SK-N-SH (cell line): ENCODE data around the gene CLDN15. TPM values are rescaled to one million over a fixed set of nuclear protein-coding genes. Genes with fewer than 3 reads are reported as not detected.

Experiments used
- CTCF ChIA-PET: fragments of 300-600, 350-600 bp; formaldehyde crosslinking; extraction: SDS; loops from one replicate; lab custom pipeline; 2021; lab: Yijun Ruan, JAX
- POLR2A ChIA-PET: fragments of 350-600 bp; sonication (Branson Sonifier 250); formaldehyde crosslinking; extraction: SDS; loops from one replicate; lab custom pipeline; 2020; ENCODE audit warnings: antibody characterized with exemption, inconsistent platforms; lab: Yijun Ruan, JAX
- DNase-seq: peaks from one replicate; pipeline ENCODE4 v3.0.0; 2012
- H2AFZ ChIP-seq: fragments of 200-600 bp; sonication (generic); 2 replicates; pipeline ENCODE4 v1.8.1; 2016; ENCODE audit warnings: antibody characterized with exemption, mild to moderate bottlenecking, low read depth
- H3F3A ChIP-seq: fragments of 200-600 bp; sonication (generic); replicated peaks from 2 replicates; pipeline ENCODE3; 2016; ENCODE audit warnings: antibody characterized with exemption, mild to moderate bottlenecking; ENCODE audit not compliant: insufficient read depth
- H3K27ac ChIP-seq, 2 experiments: fragments of 200-500 bp in 1 of 2; fragments of 200-600 bp in 1 of 2; sonication (Bioruptor generic) in 1 of 2; sonication (generic), shearing (Covaris generic) in 1 of 2; 2 replicates each; pipeline versions ENCODE4 v1.5.1 to v1.6.1; 2014 to 2016; ENCODE audit warnings: low read depth in 2 of 2, inconsistent platforms in 1 of 2, low read length in 1 of 2, mild to moderate bottlenecking in 1 of 2, mixed read lengths in 1 of 2
- H3K27me3 ChIP-seq: fragments of 200-600 bp; sonication (generic), shearing (Covaris generic); 2 replicates; pipeline ENCODE4 v1.6.1; 2016; ENCODE audit warnings: mixed run types; ENCODE audit not compliant: insufficient read depth
- H3K36me3 ChIP-seq, 2 experiments: fragments of 200-500 bp in 1 of 2; fragments of 200-600 bp in 1 of 2; sonication (Bioruptor generic) in 1 of 2; sonication (generic) in 1 of 2; replicated peaks in 1 of 2; 2 replicates each; pipeline versions ENCODE3 to v1.5.1; 2014 to 2016; ENCODE audit warnings: low read length in 1 of 2, mild to moderate bottlenecking in 1 of 2; ENCODE audit not compliant: insufficient read depth in 2 of 2, control insufficient read depth in 1 of 2
- H3K4me1 ChIP-seq, 2 experiments: fragments of 200-500 bp in 1 of 2; fragments of 200-600 bp in 1 of 2; sonication (Bioruptor generic) in 1 of 2; sonication (generic), shearing (Covaris generic) in 1 of 2; 2 replicates each; pipeline versions ENCODE4 v1.5.1 to v1.6.1; 2014 to 2016; ENCODE audit warnings: low read depth in 1 of 2, low read length in 1 of 2, mixed run types in 1 of 2; ENCODE audit not compliant: insufficient read depth in 2 of 2, control insufficient read depth in 1 of 2
- H3K4me2 ChIP-seq: fragments of 200-600 bp; sonication (generic), shearing (Covaris generic); 2 replicates; pipeline ENCODE4 v1.6.1; 2017; ENCODE audit warnings: mixed run types
- H3K4me3 ChIP-seq, 2 experiments: fragments of 200-500 bp in 1 of 2; fragments of 200-600 bp in 1 of 2; sonication (Bioruptor generic) in 1 of 2; sonication (generic), shearing (Covaris generic) in 1 of 2; 2 replicates each; pipeline versions ENCODE4 v1.5.1 to v1.8.1; 2014 to 2016; ENCODE audit warnings: low read depth in 2 of 2, inconsistent platforms in 1 of 2, low read length in 1 of 2, mild to moderate bottlenecking in 1 of 2, mixed read lengths in 1 of 2, moderate library complexity in 1 of 2
- H3K79me2 ChIP-seq: fragments of 200-600 bp; sonication (generic); 2 replicates; pipeline ENCODE4 v1.8.1; 2017; ENCODE audit warnings: mild to moderate bottlenecking; ENCODE audit not compliant: insufficient read depth
- H3K9ac ChIP-seq: fragments of 200-600 bp; sonication (generic); 2 replicates; pipeline ENCODE4 v1.6.1; 2017; ENCODE audit warnings: mixed run types
- H3K9me2 ChIP-seq: fragments of 200-600 bp; sonication (generic); 2 replicates; pipeline ENCODE4 v1.6.1; 2017; ENCODE audit warnings: mixed run types
- H3K9me3 ChIP-seq: fragments of 200-600 bp; sonication (generic); 2 replicates; pipeline ENCODE4 v1.6.1; 2017; ENCODE audit warnings: mixed run types, mild to moderate bottlenecking, moderate library complexity
- H4K20me1 ChIP-seq: fragments of 200-600 bp; sonication (generic); 2 replicates; pipeline ENCODE4 v1.6.1; 2017; ENCODE audit warnings: mild to moderate bottlenecking, mixed run types; ENCODE audit not compliant: insufficient read depth
- CTCF ChIP-seq: fragments of 200-600 bp; sonication (generic); IDR thresholded peaks from 2 replicates; pipeline ENCODE4 v1.6.1; 2017; ENCODE audit warnings: antibody characterized with exemption, mild to moderate bottlenecking, moderate library complexity
- ELF1 ChIP-seq: IDR thresholded peaks from 2 replicates; pipeline ENCODE4 v1.4.0; 2012
- EP300 ChIP-seq, 2 experiments: IDR thresholded peaks; 2 replicates each; pipeline versions ENCODE4 v1.4.0 to v1.6.1; 2012; ENCODE audit warnings: borderline replicate concordance in 1 of 2, low read depth in 1 of 2, low read length in 1 of 2
- FOSL2 ChIP-seq: IDR thresholded peaks from 2 replicates; pipeline ENCODE4 v1.4.0; 2012; ENCODE audit warnings: low read depth, mild to moderate bottlenecking, moderate library complexity, borderline replicate concordance
- FOXM1 ChIP-seq: IDR thresholded peaks from 2 replicates; pipeline ENCODE4 v1.4.0; 2012; ENCODE audit warnings: low read depth, mild to moderate bottlenecking
- MAX ChIP-seq: IDR thresholded peaks from 2 replicates; pipeline ENCODE4 v1.4.0; 2012; ENCODE audit warnings: low read depth
- NFIC ChIP-seq: IDR thresholded peaks from 2 replicates; pipeline ENCODE4 v1.4.0; 2012; ENCODE audit warnings: borderline replicate concordance
- NRF1 ChIP-seq: IDR thresholded peaks from 2 replicates; pipeline ENCODE4 v1.6.1; 2012; ENCODE audit warnings: low read depth, mild to moderate bottlenecking, low read length
- RAD21 ChIP-seq: IDR thresholded peaks from 2 replicates; pipeline ENCODE4 v1.6.1; 2012; ENCODE audit warnings: mild to moderate bottlenecking, low read length
- RCOR1 ChIP-seq: fragments of 150-350 bp; IDR thresholded peaks from 2 replicates; pipeline ENCODE4 v1.6.1; 2017; ENCODE audit warnings: antibody characterized with exemption, low read length
- REST ChIP-seq: IDR thresholded peaks from 2 replicates; pipeline ENCODE4 v1.6.1; 2012; ENCODE audit warnings: mild to moderate bottlenecking, low read depth, low read length, moderate library complexity
- RFX5 ChIP-seq: IDR thresholded peaks from 2 replicates; pipeline ENCODE4 v1.6.1; 2012; ENCODE audit warnings: mild to moderate bottlenecking, improper control_type of control experiment, low read length
- SMC3 ChIP-seq: IDR thresholded peaks from 2 replicates; pipeline ENCODE4 v1.6.1; 2012; ENCODE audit warnings: low read depth, low read length, improper control_type of control experiment
- TCF12 ChIP-seq: IDR thresholded peaks from 2 replicates; pipeline ENCODE4 v1.4.0; 2012
- TEAD4 ChIP-seq: IDR thresholded peaks from 2 replicates; pipeline ENCODE4 v1.4.0; 2012; ENCODE audit warnings: mild to moderate bottlenecking, borderline replicate concordance; ENCODE audit not compliant: insufficient read depth
- USF1 ChIP-seq: IDR thresholded peaks from 2 replicates; pipeline ENCODE4 v1.4.0; 2012; ENCODE audit warnings: low read depth, borderline replicate concordance
- USF2 ChIP-seq: fragments of 150-350 bp; IDR thresholded peaks from 2 replicates; pipeline ENCODE4 v1.6.1; 2017; ENCODE audit warnings: antibody characterized with exemption, low read length, low read depth, borderline replicate concordance
- ZBTB33 ChIP-seq: IDR thresholded peaks from 2 replicates; pipeline ENCODE4 v1.4.0; 2012; ENCODE audit warnings: low read depth, borderline replicate concordance
- WGBS: methylation state at CpG from one replicate; pipeline ENCODE4 v1.1.6; 2017; ENCODE audit warnings: low lambda C conversion rate; 5-methylcytosine and 5-hydroxymethylcytosine counted together
- polyA plus RNA-seq, 3 experiments: library from polyadenylated mRNA; depleted of rRNA; stranded (reverse); fragments of >200 nt; gene quantifications; 2 replicates each; pipeline ENCODE4 v1.2.3, GENCODE V29; 2012

Gene CLDN15
- polyA plus RNA-seq, 1 of the 3 experiments (the other 2 are of a cell fraction) = 24.0 TPM

- Histone ChIP-seq H3F3A (no peaks in the 10 kb centered on the region), H3K4me1 (peaks cover 0 to 2% of the 10 kb centered on the region in 2 experiments; a peak in 1 of 4 replicates), H3K9me2 (no peaks in the 10 kb centered on the region), H3K9ac (no peak overlapping the region), H3K27ac (no peak overlapping the region), H3K79me2 (no peaks in the 10 kb centered on the region), H3K4me3 (no peak overlapping the region), H3K27me3 (peaks cover 34% of the 10 kb centered on the region), H3K9me3 (no peaks in the 10 kb centered on the region), H2AFZ (no peak overlapping the region), H3K36me3 (no peaks in the 10 kb centered on the region), H3K4me2 (no peak overlapping the region), H4K20me1 (no peaks in the 10 kb centered on the region)
- WGBS = 48% methylated on average over 24 of the region's 24 CpGs
- ChIA-PET CTCF (interaction anchor here (0.7 to 3.7 kb wide), 6 partner anchors 12 to 184 kb away, joined by 3 to 15 read pairs (median 4); partner anchors contain the start of gene FIS1), POLR2A (no interaction called here)
- no peak for DNase-seq
- TF ChIP-seq ELF1 (no peak), RCOR1 (no peak), TEAD4 (no peak), ZBTB33 (no peak), SMC3 (no peak), NRF1 (no peak), EP300 (IDR thresholded peaks at IDR 0.05; ENCODE audit: borderline replicate concordance in 1 of 2, low read depth in 1 of 2, low read length in 1 of 2) (no peak), NFIC (no peak), USF1 (no peak), RFX5 (no peak), FOXM1 (no peak), MAX (no peak), FOSL2 (no peak), RAD21 (no peak), TCF12 (no peak), USF2 (no peak), CTCF (no peak), REST (no peak)
These were observed 41.1 kb upstream of the CLDN15 start for GRCh38 chr7:101278461-101279292.
